Mucosa of descending colon (tissue), 3 donors: ENCODE measurements around the gene ARHGAP18. TPM values are rescaled to one million over a fixed set of nuclear protein-coding genes. Genes with fewer than 3 reads are reported as not detected.
A peak's percentile ranks its signal among the peaks of the same experiment; 100 is the strongest.

Experiments used
- ATAC-seq: fragments of 200-7000 bp; cut with Tn5 transposase; one replicate; pipeline ENCODE4 v1.9.1; 2020; ENCODE audit warnings: mild to moderate bottlenecking, moderate library complexity
- DNase-seq, 3 donors: peaks; one replicate each; pipeline ENCODE4 v3.0.0-alpha.2; 2020
- H3K36me3 ChIP-seq: fragments of 200-600 bp; one replicate; pipeline ENCODE4 v1.8.0; 2021; ENCODE audit warnings: low read depth, mild to moderate bottlenecking
- H3K4me1 ChIP-seq: fragments of 200-600 bp; one replicate; pipeline ENCODE4 v1.8.0; 2021; ENCODE audit warnings: low read depth, mild to moderate bottlenecking
- H3K4me3 ChIP-seq: fragments of 200-600 bp; one replicate; pipeline ENCODE4 v1.8.0; 2021; ENCODE audit warnings: mild to moderate bottlenecking
- H3K9me3 ChIP-seq: fragments of 200-600 bp; one replicate; pipeline ENCODE4 v1.8.0; 2021; ENCODE audit warnings: mild to moderate bottlenecking
- intact Hi-C, 2 donors: fragments of 100-400 bp; cut with DNase I in 1 of 2; cut with micrococcal nuclease in 1 of 2; formaldehyde crosslinking; loops; one replicate each; pipeline versions ENCODE4 v1.11.0 to v1.11.1; 2022; cut with DNase I, micrococcal nuclease
- total RNA-seq, 3 donors: library from RNA; stranded (reverse); fragmentation: NEBNext Ultra II Directional in 2 of 3; extraction: Animal tissue kit (Norgen Biotek cat#: 25700) in 2 of 3; gene quantifications; one replicate each; pipeline versions ENCODE4 v1.2.1 to v1.2.4, GENCODE V29; 2021 to 2023
- TF ChIP-seq, protein P1 (sequence below): fragments of 200-600 bp; IDR thresholded peaks from one replicate; pipeline ENCODE4 v1.8.0; 2022; ENCODE audit warnings: antibody characterized with exemption, mild to moderate bottlenecking
- donor health status: DM: no; HTN: no; CAD: no; lungs with moderate emphysema.
- donor health status: DM: no; HTN: no; CAD: no.
- donor health status: DM: no; HTN: yes; CAD: no.

Gene ARHGAP18
- total RNA-seq, 3 donors from 2014 or later: 17.6 to 24.3 (median 20.1) TPM

DNA sequence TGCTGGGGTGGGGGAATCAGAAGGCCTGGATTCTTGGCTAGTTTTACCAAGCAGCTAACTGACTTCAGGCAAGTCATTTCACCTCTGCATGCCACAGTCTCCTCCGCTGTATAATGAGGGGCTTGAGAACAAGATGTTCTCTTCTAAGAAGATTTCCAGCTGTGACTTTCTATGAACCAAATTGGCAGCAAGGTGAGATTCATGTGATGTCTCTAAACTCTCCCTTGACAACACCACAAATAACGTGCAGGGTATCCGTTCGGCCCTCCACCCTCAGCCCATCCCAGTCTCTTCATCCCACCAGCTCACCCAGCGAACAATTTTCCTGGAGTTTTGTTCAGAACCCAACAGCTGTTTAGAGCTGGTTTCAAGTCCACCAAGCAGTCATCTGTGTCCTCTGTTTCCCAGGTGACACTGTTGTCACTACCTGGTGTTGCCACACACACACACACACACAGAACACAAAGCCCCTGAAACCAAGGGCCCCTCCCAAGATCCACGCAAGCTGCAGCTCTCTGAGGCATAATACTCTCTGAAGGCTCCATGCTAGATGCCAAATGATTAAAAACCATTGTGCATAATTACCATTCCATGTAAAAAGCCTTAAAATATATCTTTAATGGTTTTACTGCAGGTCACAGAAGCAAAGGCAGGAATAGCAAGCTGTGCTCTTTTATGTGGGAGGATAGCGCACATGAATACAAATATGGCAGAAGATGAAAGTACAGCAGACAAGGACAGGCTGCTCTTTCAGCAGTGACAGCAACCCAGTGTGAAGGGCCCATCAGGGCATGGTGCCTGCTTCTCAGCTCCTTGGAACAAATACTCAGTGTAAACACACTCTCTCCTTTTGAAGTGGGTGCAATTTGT, 48.2 kb downstream of the ARHGAP18 start:
- peak; percentile 48 for ATAC-seq
- TF ChIP-seq, protein P1, sequence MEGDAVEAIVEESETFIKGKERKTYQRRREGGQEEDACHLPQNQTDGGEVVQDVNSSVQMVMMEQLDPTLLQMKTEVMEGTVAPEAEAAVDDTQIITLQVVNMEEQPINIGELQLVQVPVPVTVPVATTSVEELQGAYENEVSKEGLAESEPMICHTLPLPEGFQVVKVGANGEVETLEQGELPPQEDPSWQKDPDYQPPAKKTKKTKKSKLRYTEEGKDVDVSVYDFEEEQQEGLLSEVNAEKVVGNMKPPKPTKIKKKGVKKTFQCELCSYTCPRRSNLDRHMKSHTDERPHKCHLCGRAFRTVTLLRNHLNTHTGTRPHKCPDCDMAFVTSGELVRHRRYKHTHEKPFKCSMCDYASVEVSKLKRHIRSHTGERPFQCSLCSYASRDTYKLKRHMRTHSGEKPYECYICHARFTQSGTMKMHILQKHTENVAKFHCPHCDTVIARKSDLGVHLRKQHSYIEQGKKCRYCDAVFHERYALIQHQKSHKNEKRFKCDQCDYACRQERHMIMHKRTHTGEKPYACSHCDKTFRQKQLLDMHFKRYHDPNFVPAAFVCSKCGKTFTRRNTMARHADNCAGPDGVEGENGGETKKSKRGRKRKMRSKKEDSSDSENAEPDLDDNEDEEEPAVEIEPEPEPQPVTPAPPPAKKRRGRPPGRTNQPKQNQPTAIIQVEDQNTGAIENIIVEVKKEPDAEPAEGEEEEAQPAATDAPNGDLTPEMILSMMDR: no peak
- intact Hi-C loops: no loop called here
- no peaks in the 10 kb centered on the region for H3K36me3 ChIP-seq
- H3K4me1 ChIP-seq: peaks cover 4% of the 10 kb centered on the region
- no peak overlapping the region for H3K4me3 ChIP-seq
- no peaks in the 10 kb centered on the region for H3K9me3 ChIP-seq
- no peak for DNase-seq

DNA sequence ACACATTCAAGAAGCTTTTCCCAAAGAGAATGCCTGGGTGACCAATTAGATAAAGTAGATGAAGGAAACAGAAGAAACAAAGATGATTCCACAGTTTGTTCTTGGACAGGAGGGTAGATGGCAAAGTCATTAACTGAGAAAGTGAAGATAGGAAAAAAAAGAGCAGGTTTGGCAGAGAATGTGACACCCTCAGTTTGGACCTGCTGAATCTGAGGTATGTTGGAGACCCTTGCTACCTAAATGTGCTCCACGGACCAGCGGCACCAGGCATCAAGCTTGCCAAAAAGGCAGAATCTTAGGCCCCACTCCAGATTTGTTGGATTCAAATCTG, 49.7 kb downstream of the ARHGAP18 start:
- no peaks in the 10 kb centered on the region for H3K9me3 ChIP-seq
- DNase-seq (no peak), ATAC-seq (no peak)
- no peak overlapping the region for H3K4me3 ChIP-seq
- peaks cover 4% of the 10 kb centered on the region for H3K4me1 ChIP-seq
- no peaks in the 10 kb centered on the region for H3K36me3 ChIP-seq
- TF ChIP-seq, protein P1: no peak
- intact Hi-C loops: no loop called here

DNA sequence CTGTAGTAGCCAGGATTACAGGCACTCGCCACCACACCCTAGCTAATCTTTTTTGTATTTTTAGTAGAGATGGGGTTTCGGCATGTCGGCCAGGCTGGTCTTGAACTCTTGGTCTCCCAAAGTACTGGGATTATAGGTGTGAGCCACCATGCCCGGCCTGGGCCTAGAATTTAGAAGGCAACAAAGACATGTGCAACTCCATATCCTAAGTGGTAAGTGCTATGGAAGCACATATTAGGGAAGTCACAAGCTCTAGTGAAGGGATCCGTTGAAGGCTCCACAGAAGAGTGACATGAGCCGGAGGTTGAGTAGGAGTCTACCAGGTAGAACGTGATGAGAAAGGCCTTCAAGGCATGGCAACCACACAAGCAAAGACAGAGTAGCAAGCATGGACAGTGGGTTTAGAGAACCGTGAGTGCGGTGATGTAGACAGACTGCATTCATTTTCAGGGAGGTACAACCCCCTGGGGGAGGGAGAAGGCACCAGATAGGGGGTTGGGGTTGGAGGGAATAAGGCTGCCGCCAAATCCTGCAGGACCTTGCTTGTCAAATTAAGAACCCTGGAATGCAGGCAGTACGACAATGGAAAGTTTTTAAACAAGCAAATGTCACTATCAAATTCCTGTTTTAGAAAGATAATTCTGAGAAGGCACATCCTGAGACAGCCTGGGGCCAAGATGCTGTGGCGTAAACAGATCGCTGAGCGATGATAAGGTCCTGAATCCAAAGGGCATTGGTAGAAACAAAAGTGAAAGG, 50.2 kb downstream of the ARHGAP18 start:
- H3K9me3 ChIP-seq: no peaks in the 10 kb centered on the region
- TF ChIP-seq, protein P1: no peak
- no peak overlapping the region for H3K4me3 ChIP-seq
- intact Hi-C loops: no loop called here
- no peaks in the 10 kb centered on the region for H3K36me3 ChIP-seq
- peak; percentile 62 for ATAC-seq
- no peak for DNase-seq
- peaks cover 4% of the 10 kb centered on the region for H3K4me1 ChIP-seq

DNA sequence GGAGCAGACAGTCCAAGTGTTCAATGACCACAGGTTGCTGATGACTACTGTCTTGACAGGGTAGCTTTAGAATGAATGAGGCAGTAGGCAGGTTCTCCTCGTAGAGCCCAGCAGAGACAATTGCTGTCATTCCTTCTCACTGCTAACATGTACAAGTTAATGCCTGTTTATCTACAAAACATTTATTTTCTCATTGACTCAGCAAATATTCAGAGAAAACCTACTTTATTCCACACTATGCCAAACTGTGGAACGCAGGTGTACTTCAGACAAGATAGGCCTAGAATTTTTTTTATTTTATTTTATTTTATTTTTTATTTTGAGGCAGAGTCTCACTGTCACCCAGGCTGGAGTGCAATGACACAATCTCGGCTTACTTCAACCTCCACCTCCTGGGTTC, 50.8 kb downstream of the ARHGAP18 start:
- intact Hi-C loops: no loop called here
- Histone ChIP-seq H3K4me3 (no peak overlapping the region), H3K36me3 (no peaks in the 10 kb centered on the region), H3K9me3 (no peaks in the 10 kb centered on the region), H3K4me1 (peaks cover 4% of the 10 kb centered on the region)
- TF ChIP-seq, protein P1: no peak
- no peak for DNase-seq
- ATAC-seq: no peak

DNA sequence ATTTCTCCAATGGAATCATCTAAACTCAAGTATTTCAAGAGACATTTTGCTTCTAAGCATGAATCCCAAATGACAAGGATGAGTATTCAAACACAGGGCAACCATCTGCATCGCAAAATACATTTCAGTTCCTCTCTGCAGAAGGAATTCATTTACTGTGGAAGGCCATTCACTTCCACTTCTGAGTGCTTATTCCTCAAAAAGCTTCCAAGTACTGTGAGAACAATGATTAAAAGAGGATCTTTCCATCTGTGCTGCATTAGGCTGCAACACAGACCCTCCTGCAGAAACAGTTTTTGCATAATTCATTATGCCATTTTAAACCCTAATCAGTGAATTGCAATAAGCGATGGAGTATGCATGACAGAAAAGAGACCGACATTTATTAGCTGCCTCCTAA, 52.5 kb downstream of the ARHGAP18 start:
- no peaks in the 10 kb centered on the region for H3K36me3 ChIP-seq
- ATAC-seq: no peak
- intact Hi-C loops: no loop called here
- no peak overlapping the region for H3K4me3 ChIP-seq
- no peaks in the 10 kb centered on the region for H3K4me1 ChIP-seq
- no peaks in the 10 kb centered on the region for H3K9me3 ChIP-seq
- no peak for DNase-seq
- TF ChIP-seq, protein P1: no peak
